Fibroblast of skin of left quadriceps (primary cell): Measurements from ENCODE around the gene EML2.

ENCODE experiments used
- DNase-seq, 2 experiments: peaks; one replicate each; pipeline ENCODE4 v3.0.0-alpha.2; 2013; ENCODE audit warnings: low read depth in 2 of 2

Gene EML2

GRCh38 chr19:45587873-45588272 lies 51.3 kb downstream of the EML2 start:
- DNase-seq = no peak

DNA sequence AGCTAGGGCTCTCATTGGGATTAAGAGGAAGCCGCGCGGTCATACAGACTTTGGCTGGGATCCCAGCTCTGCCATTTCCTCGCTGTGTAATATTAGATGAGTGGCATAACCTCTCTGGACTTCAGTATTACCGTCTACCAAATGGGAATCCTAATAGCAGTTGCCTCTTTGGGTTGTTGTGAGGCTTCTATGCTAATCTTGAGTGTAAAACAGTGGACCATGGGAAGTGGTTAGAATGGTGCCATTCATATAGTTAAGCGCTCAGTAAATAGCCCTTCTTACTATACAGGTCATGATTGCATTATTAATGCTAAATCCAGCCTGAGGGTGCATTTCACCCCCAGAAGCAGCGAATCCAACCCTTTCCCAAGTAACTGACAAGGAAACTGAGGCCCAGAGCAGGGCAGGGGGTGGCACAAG lies 54.0 kb downstream of the EML2 start:
- DNase-seq = no peak

- DNase-seq = peak; percentile 100
Measured at GRCh38 chr19:45584332-45585157, 54.7 kb downstream of the EML2 start, which contains the start of gene OPA3. Gene OPA3, minus strand, starts transcription at chr19:45584802. Its CDS starts 38 bp downstream, at chr19:45584764.

GRCh38 chr19:45581576-45581975 lies 57.6 kb downstream of the EML2 start:
- DNase-seq = no peak

DNA sequence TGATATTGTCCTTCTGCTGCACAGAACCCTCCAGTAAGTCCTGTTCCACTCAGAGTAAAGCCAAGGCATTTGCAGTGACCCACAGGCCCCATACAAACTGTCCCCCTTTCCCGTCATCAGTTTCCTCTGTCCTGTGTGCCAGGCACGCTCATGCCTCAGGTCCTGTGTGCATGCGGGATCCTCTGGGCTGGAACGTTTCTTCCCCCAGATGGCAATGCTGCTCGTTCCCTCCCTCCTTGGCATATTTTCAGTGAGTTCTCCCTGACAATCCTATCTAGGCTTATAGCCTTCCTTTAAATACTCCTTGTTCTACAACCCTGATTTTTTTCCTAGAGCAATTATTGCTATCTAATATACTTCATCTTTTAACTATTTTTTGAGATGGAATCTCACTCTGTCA lies 60.3 kb downstream of the EML2 start:
- no peak for DNase-seq

GRCh38 chr19:45577111-45577905 lies 61.9 kb downstream of the EML2 start:
- DNase-seq = peak; percentile 53 to 57

- DNase-seq = no peak
Measured at GRCh38 chr19:45576682-45577081, 62.5 kb downstream of the EML2 start.

- no peak for DNase-seq
Measured at GRCh38 chr19:45575216-45575615, 64.0 kb downstream of the EML2 start.

- DNase-seq = no peak
Measured at GRCh38 chr19:45574526-45574925, 64.7 kb downstream of the EML2 start.

DNA sequence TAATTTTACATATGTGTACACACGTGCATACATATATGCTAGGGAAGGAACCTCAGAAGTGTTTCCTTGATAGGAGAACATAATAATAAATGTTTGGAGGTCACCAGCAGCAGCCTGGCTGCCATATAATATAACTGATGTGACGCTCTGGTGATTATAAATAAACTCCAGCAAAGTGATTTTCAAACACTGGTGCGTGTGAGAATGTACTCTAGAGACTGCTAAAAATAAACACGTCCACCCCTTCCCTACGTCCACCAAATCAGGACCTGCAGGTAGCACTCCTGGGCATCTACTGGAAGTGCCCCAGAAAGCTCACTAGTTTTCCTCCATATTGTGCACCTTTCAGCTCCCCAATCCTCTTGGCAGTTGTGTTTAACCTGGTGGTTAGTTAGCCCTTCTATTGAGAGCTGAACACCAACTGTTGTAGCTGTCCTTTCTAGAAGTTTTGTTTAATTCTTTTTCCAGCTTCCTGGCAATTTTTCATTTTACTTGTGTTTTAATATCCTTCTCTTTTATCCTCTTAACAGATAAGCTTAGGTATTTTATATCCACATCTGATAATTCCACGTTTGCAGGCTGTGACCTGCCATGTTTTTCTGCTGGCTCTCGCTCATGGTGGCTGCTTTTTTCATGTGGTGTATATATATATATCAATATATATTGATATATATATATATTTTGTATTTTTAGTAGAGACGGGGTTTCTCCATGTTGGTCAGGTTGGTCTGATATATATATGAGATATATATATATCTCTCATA lies 67.6 kb downstream of the EML2 start:
- no peak for DNase-seq

DNA sequence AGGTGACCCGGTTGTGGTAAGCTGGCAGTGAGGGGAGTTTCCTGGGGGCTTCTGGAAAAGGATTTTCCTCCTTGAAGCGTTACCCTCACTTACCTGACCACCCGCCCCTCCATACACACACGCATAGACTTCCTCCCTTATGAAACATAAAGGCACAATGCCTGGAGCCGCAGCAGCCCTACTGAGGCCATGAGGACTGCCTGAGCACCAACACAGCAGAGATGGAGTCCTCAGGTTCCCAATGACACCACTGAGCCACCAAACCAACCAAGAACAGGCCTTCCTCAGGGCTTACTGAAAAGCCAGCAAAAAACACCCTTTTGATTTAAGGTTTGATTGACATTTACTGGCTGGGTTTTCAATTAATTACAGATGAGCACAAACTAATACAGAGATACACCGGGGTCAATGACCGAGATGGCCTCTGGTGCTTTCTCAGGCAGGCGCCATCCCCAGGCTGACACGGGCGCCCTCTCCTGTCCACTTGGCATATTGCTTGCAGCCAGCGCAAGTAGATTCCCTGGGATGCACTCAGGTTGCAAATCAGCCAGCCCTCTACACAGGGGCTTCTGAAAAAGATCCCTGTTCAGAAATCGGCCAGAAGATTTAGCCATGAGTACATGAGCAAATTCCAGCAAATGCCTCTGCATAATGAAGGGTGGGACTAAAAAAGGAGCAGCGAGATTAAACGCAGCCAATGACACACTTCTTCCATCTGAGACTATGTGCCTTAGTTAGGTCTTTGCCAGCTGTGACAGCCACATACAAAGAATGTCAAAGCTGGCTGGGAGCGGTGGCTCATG lies 69.4 kb downstream of the EML2 start:
- no peak for DNase-seq

- DNase-seq = peak in 1 of 2 experiments; percentile 39
Measured at GRCh38 chr19:45568732-45569131, 70.5 kb downstream of the EML2 start.

DNA sequence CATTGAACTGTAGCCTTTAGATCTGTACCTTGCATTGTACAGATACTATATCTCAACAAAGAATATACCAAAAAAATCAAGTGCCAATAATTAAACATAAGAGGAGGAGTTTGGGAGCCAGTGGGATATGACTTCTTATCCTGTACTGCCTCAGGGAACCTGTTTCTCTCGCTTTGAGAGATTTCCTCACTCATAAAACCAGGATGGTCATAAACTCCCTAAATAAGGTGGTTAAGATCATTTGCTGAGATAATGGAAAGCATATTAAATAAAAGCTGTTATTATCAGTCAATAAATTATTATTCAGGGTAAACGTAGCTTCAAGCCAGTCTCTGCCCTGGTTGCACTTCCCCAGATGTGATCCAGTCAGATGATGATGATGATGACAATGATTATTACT lies 71.6 kb downstream of the EML2 start:
- DNase-seq = no peak

DNA sequence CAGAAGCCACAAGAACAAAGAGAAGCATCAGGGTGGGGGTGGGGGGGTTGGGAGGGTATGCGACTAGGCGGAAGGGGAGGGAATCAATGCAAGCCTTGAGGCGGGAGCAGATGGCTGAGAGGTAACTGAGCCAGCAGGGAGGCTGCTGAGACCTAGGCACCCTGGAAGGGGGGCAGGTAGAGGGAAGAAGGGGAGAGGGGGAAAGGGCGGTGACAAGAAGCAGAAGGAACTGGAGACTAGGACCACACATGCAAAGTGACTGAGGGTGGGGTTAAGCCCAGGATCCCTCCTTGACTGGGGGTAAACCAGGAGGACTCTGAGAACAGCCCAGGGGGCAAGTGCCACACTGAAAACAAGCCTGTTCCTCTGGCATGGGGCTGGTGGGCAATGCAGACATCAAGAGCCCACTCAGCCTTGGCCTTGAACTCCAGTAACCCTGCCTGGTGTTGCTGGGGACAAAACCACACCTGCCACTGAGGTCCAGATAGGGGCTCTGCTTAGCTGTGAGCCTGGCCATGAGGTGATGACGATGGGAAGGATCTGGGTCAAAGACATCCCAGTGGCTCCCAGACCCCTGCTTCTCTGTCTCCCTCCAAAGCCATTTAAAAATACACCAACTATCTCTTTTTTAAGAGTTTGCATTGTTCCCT lies 74.9 kb downstream of the EML2 start:
- DNase-seq = no peak

DNA sequence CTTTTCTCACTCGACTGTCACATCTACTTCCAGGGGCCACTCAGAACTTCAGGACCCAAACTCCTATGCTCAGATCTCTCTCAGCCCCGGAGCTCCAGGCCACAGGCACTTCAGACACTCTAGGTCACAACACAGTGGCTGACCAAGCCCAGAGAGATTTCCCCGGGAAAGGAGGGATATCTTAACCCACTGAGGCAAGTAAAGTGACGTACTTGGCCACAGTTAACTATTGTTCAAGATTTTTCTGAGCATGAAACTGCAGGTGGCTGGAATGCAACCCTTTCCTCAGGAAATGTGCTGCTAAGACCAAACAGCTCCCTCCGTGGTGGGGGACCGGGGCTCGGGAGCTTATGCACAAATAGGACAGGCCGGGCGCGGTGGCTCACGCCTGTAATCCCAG lies 78.5 kb downstream of the EML2 start:
- no peak for DNase-seq

DNA sequence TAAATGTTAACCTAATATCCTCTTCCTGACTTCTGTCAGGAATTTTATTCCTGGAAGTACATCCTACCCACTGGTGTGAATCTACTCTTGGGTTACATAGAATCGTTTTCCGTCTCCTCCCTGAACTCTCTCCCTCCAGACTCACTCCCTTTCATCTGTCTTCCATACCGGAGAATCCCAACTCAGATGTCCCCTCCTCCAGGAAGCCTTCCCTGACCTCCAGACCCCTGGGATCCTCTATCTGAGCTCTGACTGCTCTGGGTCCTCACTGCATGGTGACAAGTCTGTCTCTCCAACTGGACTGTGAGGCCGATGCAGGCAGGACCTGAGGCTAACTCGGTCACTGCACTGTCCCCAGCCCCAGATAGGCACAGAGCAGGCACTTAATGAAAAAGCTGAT lies 79.2 kb downstream of the EML2 start:
- no peak for DNase-seq
